IMR-90 (cell line): ENCODE data around the gene TBCD. TPM values are rescaled to one million over a fixed set of nuclear protein-coding genes. Genes with fewer than 3 reads are reported as not detected.
A peak's percentile ranks its signal among the peaks of the same experiment; 100 is the strongest.
"Not testable (repeated sequence)": the region's sequence is repeated elsewhere in the genome, so short reads cannot be mapped to it uniquely, and the experiment has no call there.

Experiments
- ATAC-seq: fragments of 200-7000 bp; cut with Tn5 transposase; 2 replicates; pipeline ENCODE4 v1.9.1; 2020; ENCODE audit warnings: low read depth, mild to moderate bottlenecking, moderate library complexity
- BruUV-seq: library from RNA; stranded (reverse); fragments of 400-500 nt; replicated peaks from 2 replicates; lab custom pipeline; 2021; lab: Mats Ljungman, UMichigan
- CTCF ChIA-PET: fragments of 300-600 bp; formaldehyde crosslinking; extraction: SDS; loops from one replicate; lab custom pipeline; 2021; ENCODE audit warnings: antibody characterized with exemption; lab: Yijun Ruan, JAX
- POLR2A ChIA-PET: fragments of 300-600 bp; sonication (Branson Sonifier 250); formaldehyde crosslinking; loops from one replicate; lab custom pipeline; 2022; ENCODE audit warnings: antibody characterized with exemption; ENCODE audit not compliant: unreplicated experiment; lab: Charles Lee
- DNase-seq: peaks from one replicate; pipeline ENCODE4 v3.0.0; 2013
- H2AFZ ChIP-seq: replicated peaks from 2 replicates; pipeline ENCODE3; 2013; ENCODE audit warnings: low read length, mild to moderate bottlenecking; ENCODE audit not compliant: poor library complexity
- H2AK5ac ChIP-seq: 2 replicates; pipeline ENCODE4 v1.6.1; 2013; ENCODE audit warnings: low read depth, low read length, inconsistent platforms
- H2AK9ac ChIP-seq: replicated peaks from 2 replicates; pipeline ENCODE3; 2013; ENCODE audit warnings: mild to moderate bottlenecking, low read depth, low read length, moderate library complexity; ENCODE audit not compliant: poor library complexity
- H2BK120ac ChIP-seq: 2 replicates; pipeline ENCODE4 v1.6.1; 2013; ENCODE audit warnings: low read depth, low read length, inconsistent platforms
- H2BK15ac ChIP-seq: 3 replicates; pipeline ENCODE4 v1.6.1; 2013; ENCODE audit warnings: low read depth, low read length, inconsistent platforms
- H2BK20ac ChIP-seq: 2 replicates; pipeline ENCODE4 v1.6.1; 2013; ENCODE audit warnings: low read depth, mild to moderate bottlenecking, inconsistent platforms, low read length, moderate library complexity
- H2BK5ac ChIP-seq: 2 replicates; pipeline ENCODE4 v1.6.1; 2013; ENCODE audit warnings: mild to moderate bottlenecking, low read depth, low read length, inconsistent platforms; ENCODE audit not compliant: poor library complexity, severe bottlenecking
- H3K14ac ChIP-seq: replicated peaks from 2 replicates; pipeline ENCODE4 v1.6.1; 2013; ENCODE audit warnings: low read depth, low read length, inconsistent platforms
- H3K18ac ChIP-seq: 2 replicates; pipeline ENCODE4 v1.6.1; 2013; ENCODE audit warnings: low read depth, low read length, control low read depth
- H3K23ac ChIP-seq: 2 replicates; pipeline ENCODE4 v1.6.1; 2013; ENCODE audit warnings: low read depth, low read length, inconsistent platforms
- H3K27ac ChIP-seq: 2 replicates; pipeline ENCODE4 v1.5.1; 2013; ENCODE audit warnings: mild to moderate bottlenecking, control low read depth, low read length; ENCODE audit not compliant: insufficient read depth
- H3K27me3 ChIP-seq: 2 replicates; pipeline ENCODE4 v1.6.1; 2013; ENCODE audit warnings: low read length; ENCODE audit not compliant: control insufficient read depth, insufficient read depth
- H3K36me3 ChIP-seq: 2 replicates; pipeline ENCODE4 v1.6.1; 2013; ENCODE audit warnings: low read length, mixed read lengths; ENCODE audit not compliant: control insufficient read depth, insufficient read depth
- H3K4ac ChIP-seq: 2 replicates; pipeline ENCODE4 v1.6.1; 2013; ENCODE audit warnings: low read depth, low read length, inconsistent platforms
- H3K4me1 ChIP-seq: 2 replicates; pipeline ENCODE4 v1.6.1; 2013; ENCODE audit warnings: low read length, mixed read lengths; ENCODE audit not compliant: control insufficient read depth, insufficient read depth
- H3K4me2 ChIP-seq: 2 replicates; pipeline ENCODE4 v1.6.1; 2013; ENCODE audit warnings: low read depth, mild to moderate bottlenecking, control low read depth, low read length, moderate library complexity
- H3K4me3 ChIP-seq: 2 replicates; pipeline ENCODE4 v1.5.1; 2013; ENCODE audit warnings: low read depth, mild to moderate bottlenecking, control low read depth, low read length, moderate library complexity; ENCODE audit not compliant: insufficient read depth
- H3K56ac ChIP-seq: 2 replicates; pipeline ENCODE4 v1.6.1; 2013; ENCODE audit warnings: low read length, inconsistent platforms; ENCODE audit not compliant: insufficient read depth; ENCODE audit errors: extremely low read depth
- H3K79me1 ChIP-seq, 2 experiments: 2 replicates each; pipeline ENCODE4 v1.6.1; 2013; ENCODE audit warnings: low read length in 2 of 2, inconsistent platforms in 1 of 2, low read depth in 1 of 2
- H3K9ac ChIP-seq: 2 replicates; pipeline ENCODE4 v1.6.1; 2013; ENCODE audit warnings: low read depth, low read length, control low read depth
- H3K9me1 ChIP-seq: 2 replicates; pipeline ENCODE4 v1.6.1; 2013; ENCODE audit warnings: low read length, inconsistent platforms; ENCODE audit not compliant: insufficient read depth
- H3K9me3 ChIP-seq: 2 replicates; pipeline ENCODE4 v1.6.1; 2013; ENCODE audit warnings: low read length; ENCODE audit not compliant: control insufficient read depth, insufficient read depth
- H4K20me1 ChIP-seq: 2 replicates; pipeline ENCODE4 v1.6.1; 2013; ENCODE audit warnings: low read length, inconsistent platforms; ENCODE audit not compliant: insufficient read depth
- H4K5ac ChIP-seq: 2 replicates; pipeline ENCODE4 v1.6.1; 2013; ENCODE audit warnings: mild to moderate bottlenecking, low read depth, low read length, control low read depth
- H4K8ac ChIP-seq, 2 experiments: 2 replicates each; pipeline ENCODE4 v1.6.1; 2013; ENCODE audit warnings: low read depth in 2 of 2, low read length in 2 of 2, control low read depth in 1 of 2, inconsistent platforms in 1 of 2
- H4K91ac ChIP-seq: 2 replicates; pipeline ENCODE4 v1.6.1; 2013; ENCODE audit warnings: low read depth, low read length, inconsistent platforms; ENCODE audit not compliant: insufficient read depth
- BHLHE40 ChIP-seq: fragments of 150-350 bp; IDR thresholded peaks from 2 replicates; pipeline ENCODE4 v1.6.1; 2016; ENCODE audit warnings: mild to moderate bottlenecking, low read depth, low read length
- CEBPB ChIP-seq: IDR thresholded peaks from 2 replicates; pipeline ENCODE4 v1.6.1; 2012; ENCODE audit warnings: low read depth, low read length, improper control_type of control experiment
- CHD1 ChIP-seq: IDR thresholded peaks from 2 replicates; pipeline ENCODE4 v1.6.1; 2012; ENCODE audit warnings: low read depth, low read length, improper control_type of control experiment
- FOS ChIP-seq: fragments of 150-350 bp; IDR thresholded peaks from 2 replicates; pipeline ENCODE4 v1.6.1; 2016; ENCODE audit warnings: low read depth, low read length
- MXI1 ChIP-seq: IDR thresholded peaks from 2 replicates; pipeline ENCODE4 v1.6.1; 2012; ENCODE audit warnings: low read depth, mild to moderate bottlenecking, low read length, moderate library complexity, borderline replicate concordance
- RAD21 ChIP-seq: IDR thresholded peaks from 2 replicates; pipeline ENCODE4 v1.6.1; 2012; ENCODE audit warnings: low read length, improper control_type of control experiment
- RFX5 ChIP-seq: IDR thresholded peaks from 2 replicates; pipeline ENCODE4 v1.8.0; 2012; ENCODE audit warnings: low read depth, mild to moderate bottlenecking, low read length, moderate library complexity
- USF2 ChIP-seq: fragments of 150-350 bp; IDR thresholded peaks from 2 replicates; pipeline ENCODE4 v1.6.1; 2017; ENCODE audit warnings: mild to moderate bottlenecking, antibody characterized with exemption, low read length, low read depth
- WGBS, 2 experiments: methylation state at CpG; one replicate each; pipeline versions ENCODE4 v1.1.5 to v1.1.7; 2013; ENCODE audit warnings: missing lambda C conversion rate in 2 of 2; ENCODE audit not compliant: insufficient read length in 1 of 2; ENCODE audit errors: extremely low coverage in 2 of 2; 5-methylcytosine and 5-hydroxymethylcytosine counted together
- dilution Hi-C: fragments of 300-500 bp; cut with HindIII; formaldehyde crosslinking; loops from one replicate; pipeline ENCODE4 v1.14.3; 2018; ENCODE audit warnings: low sequenced_read_pairs; ENCODE audit not compliant: unreplicated experiment
- in situ Hi-C: fragments of 300-500 bp; cut with MboI; formaldehyde crosslinking; loops from 3 replicates; pipeline ENCODE4 v1.14.3; 2019; ENCODE audit warnings: low sequenced_read_pairs, inconsistent platforms, mixed read lengths
- intact Hi-C: fragments of 100-400 bp; cut with micrococcal nuclease; formaldehyde crosslinking; loops from 2 replicates; pipeline ENCODE4 v1.10.0; 2022
- polyA plus RNA-seq, 3 experiments: library from polyadenylated mRNA; depleted of rRNA; stranded (reverse); fragments of >200 nt; gene quantifications; 2 replicates each; pipeline ENCODE4 v1.2.3, GENCODE V29; 2012; ENCODE audit warnings: low replicate concordance in 1 of 3
- total RNA-seq: library from RNA; depleted of rRNA; stranded (reverse); fragments of >200 nt; gene quantifications from 2 replicates; pipeline ENCODE4 v1.2.3, GENCODE V29; 2012

The TBCD gene
- total and polyA plus RNA-seq, 2 of the 4 experiments (the other 2 are of a cell fraction), result 21.9 to 54.5 TPM

- dilution Hi-C loops (no loop called here), in situ Hi-C loops (no loop called here)
Measured at GRCh38 chr17:82967268-82968032, 215.6 kb downstream of the TBCD start.

DNA sequence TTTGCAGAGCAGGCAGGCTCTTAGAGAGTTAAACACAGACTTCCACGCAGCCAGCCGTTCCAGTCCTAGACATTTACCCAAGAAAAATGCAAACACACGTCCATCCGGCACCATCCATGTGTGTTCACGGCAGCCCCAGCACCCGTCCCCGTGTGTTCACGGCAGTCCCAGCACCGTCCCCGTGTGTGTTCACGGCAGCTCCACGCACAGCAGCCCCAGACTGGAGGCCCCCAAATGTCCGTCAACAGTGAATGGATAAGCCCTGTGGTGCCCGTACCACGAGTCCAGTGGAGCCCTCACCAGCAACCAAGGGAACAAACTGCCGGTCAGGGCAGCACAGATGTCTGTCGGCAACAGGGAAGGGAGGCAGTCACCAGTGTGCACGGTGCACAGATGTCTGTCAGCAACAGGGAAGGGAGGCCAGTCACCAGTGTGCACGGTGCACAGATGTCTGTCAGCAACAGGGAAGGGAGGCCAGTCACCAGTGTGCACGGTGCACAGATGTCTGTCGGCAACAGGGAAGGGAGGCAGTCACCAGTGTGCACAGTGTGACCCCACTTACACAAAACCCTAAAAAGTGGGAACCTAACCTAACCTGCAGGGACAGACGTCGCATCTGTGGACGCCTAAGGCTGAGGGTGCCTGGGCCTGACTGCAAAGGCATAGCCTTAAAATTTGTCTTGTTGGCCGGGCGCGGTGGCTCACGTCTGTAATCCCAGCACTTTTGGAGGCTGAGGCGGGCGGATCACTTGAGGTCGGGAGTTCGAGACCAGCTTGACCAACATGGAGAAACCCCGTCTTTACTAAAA lies 216.4 kb downstream of the TBCD start:
- POLR2A ChIA-PET, result not testable (repeated sequence)

More at GRCh38 chr17:82967268-82968032, 215.6 kb downstream of the TBCD start:
- no peak overlapping the region for H3K23ac ChIP-seq
- H3K18ac ChIP-seq, result no peak overlapping the region
- no peak overlapping the region for H2AFZ ChIP-seq
- H2BK15ac ChIP-seq, result no peak overlapping the region
- H4K20me1 ChIP-seq, result no peaks in the 10 kb centered on the region
- H3K9me1 ChIP-seq, result no peaks in the 10 kb centered on the region
- no peak overlapping the region for H3K56ac ChIP-seq
- intact Hi-C loops, result no loop called here
- no peak overlapping the region for H2AK5ac ChIP-seq
- H4K5ac ChIP-seq, result no peak overlapping the region
- H3K14ac ChIP-seq, result no peak overlapping the region
- H4K8ac ChIP-seq, result no peak overlapping the region
- TF ChIP-seq USF2 (no peak), BHLHE40 (no peak), FOS (no peak), RFX5 (no peak), CHD1 (no peak), MXI1 (no peak), CEBPB (no peak), RAD21 (no peak)
- H3K4me3 ChIP-seq, result no peak overlapping the region
- H3K79me1 ChIP-seq, result no peaks in the 10 kb centered on the region
- DNase-seq (no peak), ATAC-seq (no peak)
- WGBS, 2 experiments, result 86% methylated on average over 9 of the region's 18 CpGs; no CpG with 5 or more reads in 1 of the 2 experiments
- H3K9ac ChIP-seq, result no peak overlapping the region
- H2BK20ac ChIP-seq, result no peak overlapping the region
- no peak overlapping the region for H2BK120ac ChIP-seq
- H4K91ac ChIP-seq, result no peak overlapping the region
- ChIA-PET POLR2A (no interaction called here), CTCF (no interaction called here)
- BruUV-seq, result no TSS peak
- H2BK5ac ChIP-seq, result no peak overlapping the region
- no peaks in the 10 kb centered on the region for H3K27me3 ChIP-seq
- H3K9me3 ChIP-seq, result no peaks in the 10 kb centered on the region
- no peak overlapping the region for H3K4ac ChIP-seq
- H3K36me3 ChIP-seq, result no peaks in the 10 kb centered on the region
- peaks cover 5% of the 10 kb centered on the region for H3K4me1 ChIP-seq
- H2AK9ac ChIP-seq, result no peak overlapping the region
- H3K4me2 ChIP-seq, result no peak overlapping the region
- H3K27ac ChIP-seq, result no peak overlapping the region

More for the DNA sequence above, 216.4 kb downstream of the TBCD start:
- H3K4me1 ChIP-seq, H2BK120ac ChIP-seq, H4K8ac ChIP-seq, H3K36me3 ChIP-seq, H3K9ac ChIP-seq, dilution Hi-C loops, H2BK5ac ChIP-seq, H4K5ac ChIP-seq, H3K56ac ChIP-seq, H3K4me3 ChIP-seq, H2BK15ac ChIP-seq, H3K9me1 ChIP-seq, H3K4ac ChIP-seq, H2AK5ac ChIP-seq, H3K23ac ChIP-seq, intact Hi-C loops, H3K4me2 ChIP-seq, H4K91ac ChIP-seq, in situ Hi-C loops, H3K79me1 ChIP-seq, CTCF ChIA-PET, H3K18ac ChIP-seq, H3K27ac ChIP-seq, H3K27me3 ChIP-seq, H3K9me3 ChIP-seq, BruUV-seq, H4K20me1 ChIP-seq, H2BK20ac ChIP-seq, H3K14ac ChIP-seq, DNase-seq, H2AK9ac ChIP-seq: not testable (repeated sequence)
- 55% methylated on average over 16 of the region's 33 CpGs; no CpG with 5 or more reads in 1 of the 2 experiments for whole genome bisulfite sequencing, 2 experiments
- ATAC-seq, result peak; percentile 32
- H2AFZ ChIP-seq, result peak overlapping the region; percentile 81
